HG02759 (cell line): ENCODE results near the gene AP3B1.
"Not testable (repeated sequence)": the region's sequence is repeated elsewhere in the genome, so short reads cannot be mapped to it uniquely, and the experiment has no call there.

Experiments
- ATAC-seq: cut with Tn5 transposase; IDR thresholded peaks from one replicate; pipeline ENCODE4 v1.9.1; 2021; ENCODE audit warnings: mild to moderate bottlenecking, moderate library complexity; ENCODE audit not compliant: unreplicated experiment

AP3B1 gene

GRCh38 chr5:78251663-78252284 lies 42.7 kb downstream of the AP3B1 start:
- no peak for ATAC-seq

GRCh38 chr5:78245136-78245535 lies 49.4 kb downstream of the AP3B1 start:
- ATAC-seq, result no peak

- ATAC-seq, result no peak
These were observed 50.9 kb downstream of the AP3B1 start for GRCh38 chr5:78243639-78244038.

- ATAC-seq, result no peak
These were observed 51.4 kb downstream of the AP3B1 start for GRCh38 chr5:78243091-78243490.

- ATAC-seq, result no peak
These were observed 52.5 kb downstream of the AP3B1 start for GRCh38 chr5:78242001-78242400.

GRCh38 chr5:78237911-78238310 lies 56.6 kb downstream of the AP3B1 start:
- ATAC-seq, result no peak

- ATAC-seq, result no peak
These were observed 58.5 kb downstream of the AP3B1 start for GRCh38 chr5:78236046-78236445.

- ATAC-seq, result no peak
These were observed 59.2 kb downstream of the AP3B1 start for GRCh38 chr5:78235289-78235688.

GRCh38 chr5:78234804-78235203 lies 59.7 kb downstream of the AP3B1 start:
- ATAC-seq, result no peak

- no peak for ATAC-seq
These were observed 62.3 kb downstream of the AP3B1 start for GRCh38 chr5:78232163-78232562.

GRCh38 chr5:78224358-78224757 lies 70.1 kb downstream of the AP3B1 start:
- no peak for ATAC-seq

- ATAC-seq, result peak; percentile 100
These were observed 72.5 kb downstream of the AP3B1 start for GRCh38 chr5:78221964-78222451.

- no peak for ATAC-seq
These were observed 73.0 kb downstream of the AP3B1 start for GRCh38 chr5:78221467-78221866.

- ATAC-seq, result no peak
These were observed 78.5 kb downstream of the AP3B1 start for GRCh38 chr5:78215972-78216371.

GRCh38 chr5:78215565-78215964 lies 78.9 kb downstream of the AP3B1 start:
- no peak for ATAC-seq

- ATAC-seq, result no peak
These were observed 80.7 kb downstream of the AP3B1 start for GRCh38 chr5:78213799-78214198.

GRCh38 chr5:78211052-78211451 lies 83.4 kb downstream of the AP3B1 start:
- ATAC-seq, result no peak

GRCh38 chr5:78204241-78204640 lies 90.3 kb downstream of the AP3B1 start:
- ATAC-seq, result no peak

GRCh38 chr5:78203815-78204214 lies 90.7 kb downstream of the AP3B1 start:
- no peak for ATAC-seq

GRCh38 chr5:78190402-78190801 lies 104.1 kb downstream of the AP3B1 start:
- ATAC-seq, result no peak

GRCh38 chr5:78188681-78189080 lies 105.8 kb downstream of the AP3B1 start:
- not testable (repeated sequence) for ATAC-seq

GRCh38 chr5:78187172-78187571 lies 107.3 kb downstream of the AP3B1 start:
- no peak for ATAC-seq

- ATAC-seq, result no peak
These were observed 111.7 kb downstream of the AP3B1 start for GRCh38 chr5:78182838-78183237.
